HepG2 (cell line): ENCODE data around the gene RAB18. TPM values are rescaled to one million over a fixed set of nuclear protein-coding genes. Genes with fewer than 3 reads are reported as not detected.

Experiments
- ARNTL ChIP-seq: sonication (generic); formaldehyde crosslinking; IDR thresholded peaks from 2 replicates; pipeline ENCODE4 v1.4.0; 2020; ENCODE audit warnings: mild to moderate bottlenecking, missing genetic modification reagents
- BORCS8-MEF2B ChIP-seq: sonication (generic); formaldehyde crosslinking; IDR thresholded peaks from 2 replicates; pipeline ENCODE4 v1.8.0; 2022; ENCODE audit warnings: mild to moderate bottlenecking, missing genetic modification reagents
- CTCF ChIP-seq: sonication (generic); formaldehyde crosslinking; IDR thresholded peaks from 2 replicates; pipeline ENCODE4 v1.5.0; 2020; ENCODE audit warnings: mild to moderate bottlenecking, missing genetic modification reagents, moderate library complexity
- DMAP1 ChIP-seq: IDR thresholded peaks from 2 replicates; pipeline ENCODE4 v1.6.1; 2016
- ERF ChIP-seq: IDR thresholded peaks from 2 replicates; pipeline ENCODE4 v1.6.1; 2018; ENCODE audit warnings: missing biosample characterization, missing genetic modification reagents
- FOXA3 ChIP-seq: IDR thresholded peaks from 2 replicates; pipeline ENCODE4 v1.6.1; 2016; ENCODE audit warnings: missing genetic modification reagents, missing compliant biosample characterization
- GATAD2A ChIP-seq: IDR thresholded peaks from 2 replicates; pipeline ENCODE4 v1.6.1; 2016
- GPBP1L1 ChIP-seq: sonication (generic); formaldehyde crosslinking; IDR thresholded peaks from 2 replicates; pipeline ENCODE4 v1.5.0; 2020; ENCODE audit warnings: mild to moderate bottlenecking, missing genetic modification reagents
- MIER2 ChIP-seq: IDR thresholded peaks from 2 replicates; pipeline ENCODE4 v1.6.1; 2016; ENCODE audit warnings: missing biosample characterization, missing genetic modification reagents
- MXD4 ChIP-seq: IDR thresholded peaks from 2 replicates; pipeline ENCODE4 v1.6.1; 2016; ENCODE audit warnings: mild to moderate bottlenecking, missing biosample characterization, missing genetic modification reagents
- NAIF1 ChIP-seq: sonication (generic); formaldehyde crosslinking; IDR thresholded peaks from 2 replicates; pipeline ENCODE4 v1.5.0; 2020; ENCODE audit warnings: mild to moderate bottlenecking, missing genetic modification reagents, borderline replicate concordance
- NCOR1 ChIP-seq: fragments of 200-600 bp; sonication (generic); IDR thresholded peaks from 2 replicates; pipeline ENCODE4 v1.7.0; 2017; ENCODE audit warnings: antibody characterized with exemption, low read length, borderline replicate concordance
- NR2F1 ChIP-seq, 2 experiments: fragments of 450-650 bp in 1 of 2; formaldehyde crosslinking in 1 of 2; IDR thresholded peaks; 2 replicates each; pipeline versions ENCODE4 v1.5.0 to v1.6.1; 2016 to 2020; ENCODE audit warnings: mild to moderate bottlenecking in 1 of 2, missing compliant biosample characterization in 1 of 2, missing genetic modification reagents in 1 of 2, moderate library complexity in 1 of 2
- ONECUT2 ChIP-seq: sonication (generic); formaldehyde crosslinking; IDR thresholded peaks from 2 replicates; pipeline ENCODE4 v1.4.0; 2020; ENCODE audit warnings: missing genetic modification reagents
- PRDM15 ChIP-seq: sonication (generic); formaldehyde crosslinking; IDR thresholded peaks from 2 replicates; pipeline ENCODE4 v1.4.0; 2020; ENCODE audit warnings: missing genetic modification reagents
- RXRB ChIP-seq: IDR thresholded peaks from 2 replicates; pipeline ENCODE4 v1.6.1; 2016; ENCODE audit warnings: borderline replicate concordance, missing genetic modification reagents, missing compliant biosample characterization
- SIX1 ChIP-seq: sonication (generic); formaldehyde crosslinking; IDR thresholded peaks from 2 replicates; pipeline ENCODE4 v1.4.0; 2020; ENCODE audit warnings: missing genetic modification reagents, borderline replicate concordance
- SKI ChIP-seq: fragments of 450-650 bp; IDR thresholded peaks from one replicate; pipeline ENCODE4 v1.6.1; 2018; ENCODE audit warnings: mild to moderate bottlenecking; ENCODE audit not compliant: partially characterized antibody
- TGIF2 ChIP-seq: IDR thresholded peaks from 2 replicates; pipeline ENCODE4 v1.6.1; 2016; ENCODE audit warnings: control low read depth, missing compliant biosample characterization
- THRA ChIP-seq: sonication (generic); formaldehyde crosslinking; IDR thresholded peaks from 2 replicates; pipeline ENCODE4 v1.4.0; 2020; ENCODE audit warnings: missing genetic modification reagents, borderline replicate concordance
- ZBTB7B ChIP-seq: sonication (generic); formaldehyde crosslinking; IDR thresholded peaks from 2 replicates; pipeline ENCODE4 v1.4.0; 2020; ENCODE audit warnings: missing genetic modification reagents
- ZNF34 ChIP-seq: sonication (generic); formaldehyde crosslinking; IDR thresholded peaks from 2 replicates; pipeline ENCODE4 v1.4.0; 2020; ENCODE audit warnings: mild to moderate bottlenecking, missing genetic modification reagents, borderline replicate concordance
- polyA plus RNA-seq, 8 experiments: library from polyadenylated mRNA; depleted of rRNA in 3 of 8; stranded (reverse) in 7 of 8; unstranded in 1 of 8; fragments of >200 nt; fragmentation: Illumina TruSeq in 4 of 8; extraction: Trizol in 4 of 8; gene quantifications; 2 replicates each; pipeline versions ENCODE4 v1.2.1 to v1.2.3, GENCODE V29; 2011 to 2016; ENCODE audit warnings: low read depth in 4 of 8, missing spikeins in 1 of 8, mixed read lengths in 1 of 8; ENCODE audit not compliant: insufficient read depth in 1 of 8
- total RNA-seq, 5 experiments: library from RNA; depleted of rRNA; stranded (reverse); fragments of >200 nt; fragmentation: Illumina TruSeq; extraction: Trizol; gene quantifications; 2 replicates each; pipeline ENCODE4 v1.2.3, GENCODE V29; 2016; ENCODE audit warnings: low read depth in 1 of 5

RAB18 gene
- total and polyA plus RNA-seq, 2 of the 13 experiments (the other 11 are each of a cell fraction or from before 2014, with no cell fraction given), result 22.3 to 69.1 TPM

- TF ChIP-seq PRDM15 (CRISPR knock-in tag), result no peak
- no peak for TF ChIP-seq GPBP1L1
- 0 out of 2 replicates have a peak, but pooled peaks have one; percentile 17 for TF ChIP-seq FOXA3
- peak; percentile 69 for TF ChIP-seq RXRB (CRISPR knock-in tag)
- peak in 1 of 2 experiments; percentile 56; a peak in 2 of 4 replicates for TF ChIP-seq NR2F1 (CRISPR knock-in tag; IDR thresholded peaks at IDR 0.05)
- TF ChIP-seq ZNF34, result no peak
- no peak for TF ChIP-seq DMAP1 (CRISPR knock-in tag)
- no peak for TF ChIP-seq MXD4 (CRISPR knock-in tag)
- no peak for TF ChIP-seq ZBTB7B (CRISPR knock-in tag)
- TF ChIP-seq BORCS8-MEF2B, result no peak
- peak; percentile 29; the same call in 1 of the 2 replicates for TF ChIP-seq GATAD2A (CRISPR knock-in tag)
- peak; percentile 79; the same call in 1 of the 2 replicates for TF ChIP-seq NCOR1
- peak; percentile 63 for TF ChIP-seq SKI
- peak; percentile 71; the same call in 1 of the 2 replicates for TF ChIP-seq THRA (CRISPR knock-in tag)
- TF ChIP-seq SIX1 (CRISPR knock-in tag), result peak; percentile 19; the same call in 1 of the 2 replicates
- peak; percentile 81 for TF ChIP-seq CTCF
- no peak for TF ChIP-seq ARNTL
- TF ChIP-seq TGIF2 (CRISPR knock-in tag), result no peak
- TF ChIP-seq ONECUT2 (CRISPR knock-in tag), result no peak
- peak; percentile 33; the same call in 1 of the 2 replicates for TF ChIP-seq ERF (CRISPR knock-in tag)
- peak; percentile 40; the same call in 1 of the 2 replicates for TF ChIP-seq MIER2
- no peak for TF ChIP-seq NAIF1 (CRISPR knock-in tag)
Observed at GRCh38 chr10:27558612-27559020, 54.5 kb downstream of the RAB18 start (continued).
